Choroid plexus epithelial cell (primary cell): ENCODE results near the gene MCEMP1.
A peak's percentile ranks its signal among the peaks of the same experiment; 100 is the strongest.

Source experiments
- DNase-seq: peaks from one replicate; pipeline ENCODE4 v3.0.0-alpha.2; 2010; ENCODE audit warnings: low read depth
- H3K4me3 ChIP-seq: 2 replicates; pipeline ENCODE4 v1.5.1; 2011; ENCODE audit warnings: low read depth, mild to moderate bottlenecking, control low read depth, low read length, moderate library complexity
- TF ChIP-seq, protein P1 (sequence below): conservative IDR thresholded peaks from 2 replicates; pipeline ENCODE4 v1.5.1; 2011; ENCODE audit warnings: low read depth, mild to moderate bottlenecking, control low read depth, inconsistent platforms, low read length, moderate library complexity

Gene MCEMP1

GRCh38 chr19:7670790-7671189 is 6.1 kb upstream of the MCEMP1 start:
- TF ChIP-seq, protein P1, sequence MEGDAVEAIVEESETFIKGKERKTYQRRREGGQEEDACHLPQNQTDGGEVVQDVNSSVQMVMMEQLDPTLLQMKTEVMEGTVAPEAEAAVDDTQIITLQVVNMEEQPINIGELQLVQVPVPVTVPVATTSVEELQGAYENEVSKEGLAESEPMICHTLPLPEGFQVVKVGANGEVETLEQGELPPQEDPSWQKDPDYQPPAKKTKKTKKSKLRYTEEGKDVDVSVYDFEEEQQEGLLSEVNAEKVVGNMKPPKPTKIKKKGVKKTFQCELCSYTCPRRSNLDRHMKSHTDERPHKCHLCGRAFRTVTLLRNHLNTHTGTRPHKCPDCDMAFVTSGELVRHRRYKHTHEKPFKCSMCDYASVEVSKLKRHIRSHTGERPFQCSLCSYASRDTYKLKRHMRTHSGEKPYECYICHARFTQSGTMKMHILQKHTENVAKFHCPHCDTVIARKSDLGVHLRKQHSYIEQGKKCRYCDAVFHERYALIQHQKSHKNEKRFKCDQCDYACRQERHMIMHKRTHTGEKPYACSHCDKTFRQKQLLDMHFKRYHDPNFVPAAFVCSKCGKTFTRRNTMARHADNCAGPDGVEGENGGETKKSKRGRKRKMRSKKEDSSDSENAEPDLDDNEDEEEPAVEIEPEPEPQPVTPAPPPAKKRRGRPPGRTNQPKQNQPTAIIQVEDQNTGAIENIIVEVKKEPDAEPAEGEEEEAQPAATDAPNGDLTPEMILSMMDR = no peak
- DNase-seq = no peak
- H3K4me3 ChIP-seq = no peak overlapping the region

GRCh38 chr19:7672522-7672921 is 4.4 kb upstream of the MCEMP1 start:
- TF ChIP-seq, protein P1 = no peak

DNA sequence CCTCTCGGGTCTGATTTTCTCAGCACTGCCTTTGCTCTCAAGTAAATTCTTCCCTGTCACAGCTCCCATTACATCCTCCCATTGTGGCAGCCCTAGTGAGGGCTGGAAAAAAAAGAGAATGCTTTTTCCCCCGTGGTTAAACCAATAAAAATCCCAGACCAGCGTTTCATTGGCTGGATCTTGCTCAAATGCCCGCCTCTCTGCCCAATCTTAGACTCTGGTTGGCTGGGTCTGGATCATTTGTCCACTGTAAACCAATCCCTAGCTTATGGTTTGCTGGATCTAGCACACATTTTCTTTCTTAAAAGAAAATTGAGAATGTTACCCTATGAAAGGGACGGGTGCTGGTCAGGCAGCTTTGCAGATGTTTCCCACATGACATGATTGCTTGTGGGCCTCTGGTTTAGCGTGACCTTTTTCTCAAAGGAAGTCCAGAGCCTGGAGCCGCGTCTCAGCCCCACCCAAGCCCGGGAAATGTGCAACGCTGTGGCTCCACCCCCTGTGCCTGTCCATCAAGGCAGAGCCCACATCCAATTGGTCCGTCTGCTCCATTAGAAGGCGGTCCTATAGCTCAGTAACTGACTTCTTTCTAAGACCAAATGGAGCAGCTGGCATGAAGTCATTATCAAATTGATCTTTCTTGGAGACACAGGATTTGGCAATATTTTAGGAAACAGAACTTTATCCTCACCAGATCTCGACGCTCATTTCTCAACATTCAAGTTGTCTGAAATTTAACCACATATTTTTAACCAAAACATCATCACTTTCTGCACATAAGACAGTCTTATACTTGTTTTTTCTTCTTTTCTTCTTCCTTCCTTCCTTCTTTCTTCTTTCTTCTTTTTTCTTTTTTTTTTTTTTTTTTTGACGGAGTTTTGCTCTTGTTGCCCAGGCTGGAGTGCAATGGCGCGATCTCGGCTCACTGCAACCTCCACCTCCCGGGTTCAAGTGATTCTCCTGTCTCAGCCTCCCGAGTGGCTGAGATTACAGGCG is 2.6 kb upstream of the MCEMP1 start:
- no peak overlapping the region for H3K4me3 ChIP-seq
- DNase-seq = peak; percentile 69
- TF ChIP-seq, protein P1 = no peak

More at GRCh38 chr19:7672522-7672921, 4.4 kb upstream of the MCEMP1 start:
- DNase-seq = no peak
- H3K4me3 ChIP-seq = no peak overlapping the region

DNA sequence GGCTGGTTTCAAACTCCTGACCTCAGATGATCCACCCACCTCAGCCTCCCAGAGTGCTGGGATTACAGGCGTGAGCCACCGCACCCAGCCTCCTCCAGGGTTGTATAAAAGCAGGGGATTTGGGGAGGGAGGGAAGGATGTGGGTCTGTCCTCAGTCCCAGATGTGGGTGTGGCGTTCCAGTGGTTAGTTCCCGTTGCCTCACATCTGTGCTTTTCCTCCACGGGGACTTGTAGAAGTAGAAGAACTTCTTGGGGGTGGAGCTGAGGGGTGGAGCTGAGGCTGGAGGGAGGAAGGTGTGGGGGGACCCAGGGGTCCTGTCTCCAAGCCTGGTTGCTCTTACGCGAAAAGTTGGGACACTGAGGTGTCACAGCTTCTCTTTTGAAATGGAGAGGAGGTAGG is 514 bp upstream of the MCEMP1 start:
- no peak overlapping the region for H3K4me3 ChIP-seq
- TF ChIP-seq, protein P1 = no peak
- no peak for DNase-seq

- no peak overlapping the region for H3K4me3 ChIP-seq
- DNase-seq = no peak
- TF ChIP-seq, protein P1 = no peak
These were observed 900 bp downstream of the MCEMP1 start for GRCh38 chr19:7677669-7678311.

DNA sequence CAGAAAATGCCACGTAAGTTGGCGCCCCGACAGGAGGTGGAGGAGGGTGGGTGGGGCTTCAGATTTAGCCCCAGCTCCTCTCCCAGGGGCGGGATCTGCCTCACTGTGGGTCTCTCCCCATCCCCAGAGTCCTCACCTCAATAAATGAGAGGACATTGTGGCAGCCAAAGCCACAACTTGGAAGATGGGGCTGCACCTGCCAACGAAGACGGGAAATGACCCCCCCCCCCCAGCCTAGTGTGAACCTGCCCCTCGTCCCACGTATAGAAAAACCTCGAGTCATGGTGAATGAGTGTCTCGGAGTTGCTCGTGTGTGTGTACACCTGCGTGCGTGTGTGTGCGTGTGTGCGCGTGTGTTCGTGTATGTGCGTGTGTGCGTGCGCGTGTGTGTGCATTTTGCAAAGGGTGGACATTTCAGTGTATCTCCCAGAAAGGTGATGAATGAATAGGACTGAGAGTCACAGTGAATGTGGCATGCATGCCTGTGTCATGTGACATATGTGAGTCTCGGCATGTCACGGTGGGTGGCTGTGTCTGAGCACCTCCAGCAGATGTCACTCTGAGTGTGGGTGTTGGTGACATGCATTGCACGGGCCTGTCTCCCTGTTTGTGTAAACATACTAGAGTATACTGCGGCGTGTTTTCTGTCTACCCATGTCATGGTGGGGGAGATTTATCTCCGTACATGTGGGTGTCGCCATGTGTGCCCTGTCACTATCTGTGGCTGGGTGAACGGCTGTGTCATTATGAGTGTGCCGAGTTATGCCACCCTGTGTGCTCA is 2.3 kb downstream of the MCEMP1 start:
- H3K4me3 ChIP-seq = no peak overlapping the region
- DNase-seq = no peak
- TF ChIP-seq, protein P1 = no peak
